ENCODE results near the gene SDK1. TPM values are rescaled to one million over a fixed set of nuclear protein-coding genes. Genes with fewer than 3 reads are reported as not detected.
A peak's percentile ranks its signal among the peaks of the same experiment; 100 is the strongest.
"Not testable (repeated sequence)": the region's sequence is repeated elsewhere in the genome, so short reads cannot be mapped to it uniquely, and the experiment has no call there.

The SDK1 gene
- total and polyA plus RNA-seq, 2 donors = 3.2 to 7.8 TPM

- H3K4me3 ChIP-seq (ENCODE audit: low read length in 2 of 2) = no peak overlapping the region
- no peak for DNase-seq (ENCODE audit: low read depth in 6 of 9, low spot score in 9 of 9)
- H3K9me3 ChIP-seq (ENCODE audit: control insufficient read depth in 2 of 2, insufficient read depth in 1 of 2, low read length in 1 of 2) = no peaks in the 10 kb centered on the region
- 93% methylated on average over 4 of the region's 4 CpGs for WGBS
- H3K4me1 ChIP-seq (ENCODE audit: control insufficient read depth in 2 of 2, insufficient read depth in 2 of 2, low read length in 2 of 2) = no peaks in the 10 kb centered on the region
- no peak overlapping the region for H3K27ac ChIP-seq (ENCODE audit: low read depth in 1 of 2, low read length in 1 of 2)
- no peaks in the 10 kb centered on the region for H3K27me3 ChIP-seq (ENCODE audit: control insufficient read depth in 2 of 2, insufficient read depth in 1 of 2, low read length in 1 of 2)
- H3K36me3 ChIP-seq (ENCODE audit: control insufficient read depth in 2 of 2, insufficient read depth in 2 of 2, low read length in 1 of 2) = no peaks in the 10 kb centered on the region
Measured at GRCh38 chr7:3696113-3696512, 395.1 kb downstream of the SDK1 start.

GRCh38 chr7:3697472-3697871 lies 396.4 kb downstream of the SDK1 start:
- no peaks in the 10 kb centered on the region for H3K36me3 ChIP-seq (ENCODE audit: control insufficient read depth in 2 of 2, insufficient read depth in 2 of 2, low read length in 1 of 2)
- H3K27me3 ChIP-seq (ENCODE audit: control insufficient read depth in 2 of 2, insufficient read depth in 1 of 2, low read length in 1 of 2) = no peaks in the 10 kb centered on the region
- no peaks in the 10 kb centered on the region for H3K9me3 ChIP-seq (ENCODE audit: control insufficient read depth in 2 of 2, insufficient read depth in 1 of 2, low read length in 1 of 2)
- peak in 1 of 9 donors; percentile 12 for DNase-seq (ENCODE audit: low read depth in 6 of 9, low spot score in 9 of 9)
- H3K4me1 ChIP-seq (ENCODE audit: control insufficient read depth in 2 of 2, insufficient read depth in 2 of 2, low read length in 2 of 2) = no peaks in the 10 kb centered on the region
- no peak overlapping the region for H3K4me3 ChIP-seq (ENCODE audit: low read length in 2 of 2)
- 89% methylated on average over 2 of the region's 2 CpGs for WGBS
- no peak overlapping the region for H3K27ac ChIP-seq (ENCODE audit: low read depth in 1 of 2, low read length in 1 of 2)

DNA sequence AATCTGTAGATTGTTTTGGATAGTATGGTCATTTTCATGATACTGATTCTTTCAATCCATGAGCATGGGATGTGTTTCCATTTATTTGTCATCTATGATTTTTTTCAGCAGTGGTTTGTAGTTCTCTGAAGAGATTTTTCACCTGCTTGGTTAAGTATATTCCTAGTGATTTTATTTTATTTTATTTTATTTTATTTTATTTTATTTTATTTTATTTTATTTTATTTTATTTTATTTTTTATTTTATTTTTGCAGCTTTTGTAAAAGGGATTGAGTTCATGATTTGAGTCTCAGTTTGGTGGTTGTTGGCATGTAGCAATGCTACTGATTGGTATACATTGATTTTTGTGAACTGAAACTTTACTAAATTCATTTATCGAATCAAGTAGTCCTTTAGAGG lies 404.2 kb downstream of the SDK1 start:
- H3K27ac ChIP-seq (ENCODE audit: low read depth in 1 of 2, low read length in 1 of 2) = no peak overlapping the region
- H3K9me3 ChIP-seq (ENCODE audit: control insufficient read depth in 2 of 2, insufficient read depth in 1 of 2, low read length in 1 of 2) = no peaks in the 10 kb centered on the region
- H3K4me1 ChIP-seq (ENCODE audit: control insufficient read depth in 2 of 2, insufficient read depth in 2 of 2, low read length in 2 of 2) = no peaks in the 10 kb centered on the region
- DNase-seq (ENCODE audit: low read depth in 6 of 9, low spot score in 9 of 9) = no peak
- no peaks in the 10 kb centered on the region for H3K27me3 ChIP-seq (ENCODE audit: control insufficient read depth in 2 of 2, insufficient read depth in 1 of 2, low read length in 1 of 2)
- WGBS = 97% methylated on average over 1 of the region's 1 CpG
- H3K4me3 ChIP-seq (ENCODE audit: low read length in 2 of 2) = no peak overlapping the region
- no peaks in the 10 kb centered on the region for H3K36me3 ChIP-seq (ENCODE audit: control insufficient read depth in 2 of 2, insufficient read depth in 2 of 2, low read length in 1 of 2)

GRCh38 chr7:3706091-3706490 lies 405.0 kb downstream of the SDK1 start:
- H3K4me3 ChIP-seq (ENCODE audit: low read length in 2 of 2); DNase-seq (ENCODE audit: low read depth in 6 of 9, low spot score in 9 of 9); H3K36me3 ChIP-seq (ENCODE audit: control insufficient read depth in 2 of 2, insufficient read depth in 2 of 2, low read length in 1 of 2); H3K27ac ChIP-seq (ENCODE audit: low read depth in 1 of 2, low read length in 1 of 2); H3K27me3 ChIP-seq (ENCODE audit: control insufficient read depth in 2 of 2, insufficient read depth in 1 of 2, low read length in 1 of 2); H3K4me1 ChIP-seq (ENCODE audit: control insufficient read depth in 2 of 2, insufficient read depth in 2 of 2, low read length in 2 of 2); H3K9me3 ChIP-seq (ENCODE audit: control insufficient read depth in 2 of 2, insufficient read depth in 1 of 2, low read length in 1 of 2): not testable (repeated sequence)
- 98% methylated on average over 2 of the region's 2 CpGs for WGBS

DNA sequence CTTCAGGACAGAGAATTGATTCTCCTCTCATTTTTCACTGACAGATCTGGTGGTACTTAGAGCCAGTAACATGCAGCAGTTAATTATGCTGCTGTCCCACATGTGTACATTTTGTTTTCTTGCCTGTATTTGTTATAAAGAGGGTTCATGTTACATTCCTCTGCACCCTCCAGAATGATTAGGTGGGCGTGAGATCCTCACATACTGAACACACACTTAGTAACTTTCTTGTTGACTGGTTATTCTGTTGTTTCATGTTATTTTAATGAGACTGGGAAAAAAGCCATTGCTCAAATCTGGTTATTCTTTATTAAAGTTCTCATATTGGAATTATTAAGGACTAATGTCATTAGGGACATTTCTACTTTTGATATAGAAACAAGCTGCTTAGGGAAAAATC lies 409.1 kb downstream of the SDK1 start:
- 86% methylated on average over 1 of the region's 1 CpG for WGBS
- Histone ChIP-seq H3K27ac (ENCODE audit: low read depth in 1 of 2, low read length in 1 of 2) (no peak overlapping the region), H3K36me3 (ENCODE audit: control insufficient read depth in 2 of 2, insufficient read depth in 2 of 2, low read length in 1 of 2) (no peaks in the 10 kb centered on the region), H3K9me3 (ENCODE audit: control insufficient read depth in 2 of 2, insufficient read depth in 1 of 2, low read length in 1 of 2) (no peaks in the 10 kb centered on the region), H3K4me3 (ENCODE audit: low read length in 2 of 2) (no peak overlapping the region), H3K27me3 (ENCODE audit: control insufficient read depth in 2 of 2, insufficient read depth in 1 of 2, low read length in 1 of 2) (no peaks in the 10 kb centered on the region), H3K4me1 (ENCODE audit: control insufficient read depth in 2 of 2, insufficient read depth in 2 of 2, low read length in 2 of 2) (no peaks in the 10 kb centered on the region)
- DNase-seq (ENCODE audit: low read depth in 6 of 9, low spot score in 9 of 9) = no peak

GRCh38 chr7:3710531-3710930 lies 409.5 kb downstream of the SDK1 start:
- no peak for DNase-seq (ENCODE audit: low read depth in 6 of 9, low spot score in 9 of 9)
- Histone ChIP-seq H3K9me3 (ENCODE audit: control insufficient read depth in 2 of 2, insufficient read depth in 1 of 2, low read length in 1 of 2) (no peaks in the 10 kb centered on the region), H3K27me3 (ENCODE audit: control insufficient read depth in 2 of 2, insufficient read depth in 1 of 2, low read length in 1 of 2) (no peaks in the 10 kb centered on the region), H3K4me3 (ENCODE audit: low read length in 2 of 2) (no peak overlapping the region), H3K27ac (ENCODE audit: low read depth in 1 of 2, low read length in 1 of 2) (no peak overlapping the region), H3K36me3 (ENCODE audit: control insufficient read depth in 2 of 2, insufficient read depth in 2 of 2, low read length in 1 of 2) (no peaks in the 10 kb centered on the region), H3K4me1 (ENCODE audit: control insufficient read depth in 2 of 2, insufficient read depth in 2 of 2, low read length in 2 of 2) (no peaks in the 10 kb centered on the region)
- WGBS = 72% methylated on average over 5 of the region's 5 CpGs

- Histone ChIP-seq H3K4me1 (ENCODE audit: control insufficient read depth in 2 of 2, insufficient read depth in 2 of 2, low read length in 2 of 2) (no peaks in the 10 kb centered on the region), H3K27me3 (ENCODE audit: control insufficient read depth in 2 of 2, insufficient read depth in 1 of 2, low read length in 1 of 2) (no peaks in the 10 kb centered on the region), H3K9me3 (ENCODE audit: control insufficient read depth in 2 of 2, insufficient read depth in 1 of 2, low read length in 1 of 2) (no peaks in the 10 kb centered on the region), H3K27ac (ENCODE audit: low read depth in 1 of 2, low read length in 1 of 2) (no peak overlapping the region), H3K36me3 (ENCODE audit: control insufficient read depth in 2 of 2, insufficient read depth in 2 of 2, low read length in 1 of 2) (no peaks in the 10 kb centered on the region), H3K4me3 (ENCODE audit: low read length in 2 of 2) (no peak overlapping the region)
- WGBS = 74% methylated on average over 6 of the region's 6 CpGs
- DNase-seq (ENCODE audit: low read depth in 6 of 9, low spot score in 9 of 9) = no peak
Measured at GRCh38 chr7:3712841-3713240, 411.8 kb downstream of the SDK1 start.

DNA sequence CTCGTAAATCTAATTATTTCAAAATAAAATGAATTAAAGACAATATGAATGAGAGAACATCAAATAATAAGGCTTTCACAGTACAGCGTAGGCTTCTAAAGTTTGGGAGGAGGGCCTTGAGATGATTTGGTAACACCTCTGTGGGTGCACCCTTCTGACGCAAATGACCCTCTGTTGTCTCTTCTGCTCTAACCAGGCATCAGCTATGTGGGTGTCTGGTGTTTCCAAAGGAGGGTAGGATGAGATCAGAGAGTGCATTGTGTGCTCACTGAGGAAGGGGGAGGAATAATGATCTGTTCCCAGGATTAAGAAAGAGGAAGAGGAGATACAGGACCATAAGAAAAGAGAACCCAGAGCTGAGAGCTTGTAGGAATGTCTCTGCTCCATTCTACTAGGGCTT lies 420.4 kb downstream of the SDK1 start:
- H3K27me3 ChIP-seq (ENCODE audit: control insufficient read depth in 2 of 2, insufficient read depth in 1 of 2, low read length in 1 of 2) = peaks cover 0 to 2% of the 10 kb centered on the region in 2 donors
- H3K27ac ChIP-seq (ENCODE audit: low read depth in 1 of 2, low read length in 1 of 2) = no peak overlapping the region
- no peak overlapping the region for H3K4me3 ChIP-seq (ENCODE audit: low read length in 2 of 2)
- no peaks in the 10 kb centered on the region for H3K36me3 ChIP-seq (ENCODE audit: control insufficient read depth in 2 of 2, insufficient read depth in 2 of 2, low read length in 1 of 2)
- H3K4me1 ChIP-seq (ENCODE audit: control insufficient read depth in 2 of 2, insufficient read depth in 2 of 2, low read length in 2 of 2) = no peaks in the 10 kb centered on the region
- DNase-seq (ENCODE audit: low read depth in 6 of 9, low spot score in 9 of 9) = no peak
- WGBS = 99% methylated on average over 3 of the region's 3 CpGs
- no peaks in the 10 kb centered on the region for H3K9me3 ChIP-seq (ENCODE audit: control insufficient read depth in 2 of 2, insufficient read depth in 1 of 2, low read length in 1 of 2)

DNA sequence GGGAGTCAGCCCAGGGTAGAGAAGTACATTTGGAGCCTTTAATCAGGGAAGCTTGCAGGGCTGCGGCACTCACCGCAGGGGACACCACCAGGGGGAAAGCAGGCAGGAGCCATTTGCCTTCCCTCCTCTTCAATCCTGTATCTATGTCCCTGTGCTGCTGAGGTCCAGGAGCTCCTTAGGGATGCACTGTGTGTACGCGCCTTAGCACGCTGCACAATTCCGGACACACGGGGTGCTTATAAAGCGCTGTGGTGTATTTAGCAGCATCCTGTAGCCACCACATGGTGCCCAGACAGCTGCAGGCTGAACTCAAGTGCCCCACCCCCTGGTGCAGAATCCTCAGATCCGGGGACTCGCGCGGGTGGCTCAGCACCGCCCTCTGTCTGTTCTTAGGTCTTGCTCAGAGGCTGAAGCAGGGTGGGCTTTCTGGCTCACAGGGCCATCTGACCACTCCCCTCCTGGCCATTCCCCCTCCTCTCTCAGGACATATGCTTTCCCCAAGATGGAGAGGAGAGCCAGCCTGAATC lies 421.4 kb downstream of the SDK1 start:
- DNase-seq (ENCODE audit: low read depth in 6 of 9, low spot score in 9 of 9) = peak in 4 of 9 donors; percentile 0 to 46 (median 18)
- WGBS = 59% methylated on average over 13 of the region's 13 CpGs
- H3K27me3 ChIP-seq (ENCODE audit: control insufficient read depth in 2 of 2, insufficient read depth in 1 of 2, low read length in 1 of 2) = peaks cover 0 to 2% of the 10 kb centered on the region in 2 donors

More for the DNA sequence above, 421.4 kb downstream of the SDK1 start:
- no peak overlapping the region for H3K27ac ChIP-seq (ENCODE audit: low read depth in 1 of 2, low read length in 1 of 2)
- no peaks in the 10 kb centered on the region for H3K9me3 ChIP-seq (ENCODE audit: control insufficient read depth in 2 of 2, insufficient read depth in 1 of 2, low read length in 1 of 2)
- H3K4me1 ChIP-seq (ENCODE audit: control insufficient read depth in 2 of 2, insufficient read depth in 2 of 2, low read length in 2 of 2) = no peaks in the 10 kb centered on the region
- H3K36me3 ChIP-seq (ENCODE audit: control insufficient read depth in 2 of 2, insufficient read depth in 2 of 2, low read length in 1 of 2) = no peaks in the 10 kb centered on the region
- H3K4me3 ChIP-seq (ENCODE audit: low read length in 2 of 2) = no peak overlapping the region

Data from thymus (tissue), 11 donors.